ENCODE measurements around the gene MACROD2. TPM values are rescaled to one million over a fixed set of nuclear protein-coding genes. Genes with fewer than 3 reads are reported as not detected.

The MACROD2 gene
- polyA plus RNA-seq, 1 experiment = 0.47 TPM

GRCh38 chr20:15675813-15676484 is 1680.6 kb downstream of the MACROD2 start:
- no peak for TF ChIP-seq CTCF (IDR thresholded peaks at IDR 0.05; ENCODE audit: insufficient read depth, low read depth, low read length)
- ChIA-PET CTCF (interaction anchor here (0.8 to 1.0 kb wide), 3 partner anchors 22 to 828 kb away, joined by 3 to 4 read pairs (median 3); no protein-coding TSS in a partner anchor), POLR2A (no interaction called here)
- H3K4me3 ChIP-seq (ENCODE audit: low read depth, low read length) = no peak overlapping the region
- no peaks in the 10 kb centered on the region for H3K27me3 ChIP-seq (ENCODE audit: control insufficient read depth, insufficient read depth, low read length)
- DNase-seq (ENCODE audit: low read depth) = no peak
- no peaks in the 10 kb centered on the region for H3K36me3 ChIP-seq (ENCODE audit: control insufficient read depth, insufficient read depth, low read length)

- H3K27me3 ChIP-seq (ENCODE audit: control insufficient read depth, insufficient read depth, low read length) = no peaks in the 10 kb centered on the region
- ChIA-PET CTCF (no interaction called here), POLR2A (no interaction called here)
- DNase-seq (ENCODE audit: low read depth) = no peak
- no peak for TF ChIP-seq CTCF (IDR thresholded peaks at IDR 0.05; ENCODE audit: insufficient read depth, low read depth, low read length)
- H3K4me3 ChIP-seq (ENCODE audit: low read depth, low read length) = no peak overlapping the region
- H3K36me3 ChIP-seq (ENCODE audit: control insufficient read depth, insufficient read depth, low read length) = no peaks in the 10 kb centered on the region
Measured at GRCh38 chr20:15676815-15677214, 1681.5 kb downstream of the MACROD2 start.

- no peaks in the 10 kb centered on the region for H3K27me3 ChIP-seq (ENCODE audit: control insufficient read depth, insufficient read depth, low read length)
- TF ChIP-seq CTCF (IDR thresholded peaks at IDR 0.05; ENCODE audit: insufficient read depth, low read depth, low read length) = no peak
- no peak for DNase-seq (ENCODE audit: low read depth)
- ChIA-PET CTCF (no interaction called here), POLR2A (no interaction called here)
- H3K36me3 ChIP-seq (ENCODE audit: control insufficient read depth, insufficient read depth, low read length) = no peaks in the 10 kb centered on the region
- H3K4me3 ChIP-seq (ENCODE audit: low read depth, low read length) = no peak overlapping the region
Measured at GRCh38 chr20:15682690-15683089, 1687.4 kb downstream of the MACROD2 start.

- Histone ChIP-seq H3K4me3 (ENCODE audit: low read depth, low read length) (no peak overlapping the region), H3K36me3 (ENCODE audit: control insufficient read depth, insufficient read depth, low read length) (no peaks in the 10 kb centered on the region), H3K27me3 (ENCODE audit: control insufficient read depth, insufficient read depth, low read length) (no peaks in the 10 kb centered on the region)
- ChIA-PET CTCF (no interaction called here), POLR2A (no interaction called here)
- TF ChIP-seq CTCF (IDR thresholded peaks at IDR 0.05; ENCODE audit: insufficient read depth, low read depth, low read length) = no peak
- no peak for DNase-seq (ENCODE audit: low read depth)
Measured at GRCh38 chr20:15692570-15692969, 1697.3 kb downstream of the MACROD2 start.

GRCh38 chr20:15699431-15700146 is 1704.3 kb downstream of the MACROD2 start:
- CTCF ChIA-PET = interaction anchor here (1.0 to 1.4 kb wide), 2 partner anchors 8 to 24 kb away, joined by 3 read pairs; no protein-coding TSS in a partner anchor
- no peaks in the 10 kb centered on the region for H3K36me3 ChIP-seq (ENCODE audit: control insufficient read depth, insufficient read depth, low read length)
- no peak for TF ChIP-seq CTCF (IDR thresholded peaks at IDR 0.05; ENCODE audit: insufficient read depth, low read depth, low read length)
- no peaks in the 10 kb centered on the region for H3K27me3 ChIP-seq (ENCODE audit: control insufficient read depth, insufficient read depth, low read length)
- no peak for DNase-seq (ENCODE audit: low read depth)
- POLR2A ChIA-PET = no interaction called here
- no peak overlapping the region for H3K4me3 ChIP-seq (ENCODE audit: low read depth, low read length)

Measured in BJ (cell line).